Fibroblast of peridontal ligament (primary cell): Measurements from ENCODE around the gene MAMSTR.
A peak's percentile ranks its signal among the peaks of the same experiment; 100 is the strongest.
"Not testable (repeated sequence)": the region's sequence is repeated elsewhere in the genome, so short reads cannot be mapped to it uniquely, and the experiment has no call there.

Source experiments
- DNase-seq: peaks from one replicate; pipeline ENCODE4 v3.0.0-alpha.2; 2010; ENCODE audit errors: extremely low read depth

Gene MAMSTR, protein sequence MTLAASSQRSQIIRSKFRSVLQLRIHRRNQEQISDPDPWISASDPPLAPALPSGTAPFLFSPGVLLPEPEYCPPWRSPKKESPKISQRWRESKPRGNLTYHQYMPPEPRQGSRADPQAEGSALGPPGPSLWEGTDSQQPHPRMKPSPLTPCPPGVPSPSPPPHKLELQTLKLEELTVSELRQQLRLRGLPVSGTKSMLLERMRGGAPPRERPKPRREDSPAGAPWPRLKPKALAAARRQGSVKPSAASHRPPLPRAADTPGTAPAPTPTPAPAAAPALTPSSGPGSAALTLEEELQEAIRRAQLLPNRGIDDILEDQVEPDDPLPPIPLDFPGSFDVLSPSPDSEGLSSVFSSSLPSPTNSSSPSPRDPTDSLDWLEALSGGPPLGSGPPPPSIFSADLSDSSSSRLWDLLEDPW

GRCh38 chr19:48719263-48720171 lies at the start of gene MAMSTR:
Gene MAMSTR, minus strand, starts transcription at chr19:48719725. Its CDS starts 694 bp downstream, at chr19:48719031.
- DNase-seq, result no peak

DNA sequence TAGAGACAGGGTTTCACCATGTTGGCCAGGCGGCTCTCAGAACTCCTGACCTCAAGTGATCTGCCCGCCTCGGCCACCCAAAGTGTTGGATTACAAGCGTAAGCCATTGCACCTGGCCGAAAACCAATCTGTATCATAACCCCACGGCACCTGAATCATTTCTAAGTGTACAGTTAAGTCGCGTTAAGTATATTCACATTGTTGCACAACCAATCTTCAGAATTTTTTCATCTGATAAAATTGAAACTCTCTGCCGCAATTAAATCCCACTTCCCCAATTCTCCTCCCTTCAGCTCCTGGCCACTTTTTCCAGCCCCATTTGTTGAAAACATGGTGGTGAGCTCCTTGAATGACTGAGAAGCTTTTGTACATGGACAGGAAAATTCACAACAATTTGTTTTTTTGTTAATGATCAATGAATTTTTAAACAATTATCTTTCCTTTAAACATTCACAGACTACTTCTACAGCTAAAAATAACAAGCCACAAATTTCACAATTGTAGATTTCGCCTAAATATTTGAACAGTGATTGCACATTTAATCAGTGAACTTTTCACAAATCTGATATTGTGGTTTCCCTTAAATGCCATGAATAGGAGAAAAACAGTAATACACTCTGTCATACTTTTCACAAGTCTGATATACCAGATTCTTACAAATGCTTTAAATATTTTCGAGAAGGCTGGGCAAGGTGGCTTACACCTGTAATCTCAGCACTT lies 49.6 kb upstream of the MAMSTR start:
- peak; percentile 27 for DNase-seq

GRCh38 chr19:48768171-48768753 lies 48.7 kb upstream of the MAMSTR start:
- DNase-seq, result not testable (repeated sequence)

DNA sequence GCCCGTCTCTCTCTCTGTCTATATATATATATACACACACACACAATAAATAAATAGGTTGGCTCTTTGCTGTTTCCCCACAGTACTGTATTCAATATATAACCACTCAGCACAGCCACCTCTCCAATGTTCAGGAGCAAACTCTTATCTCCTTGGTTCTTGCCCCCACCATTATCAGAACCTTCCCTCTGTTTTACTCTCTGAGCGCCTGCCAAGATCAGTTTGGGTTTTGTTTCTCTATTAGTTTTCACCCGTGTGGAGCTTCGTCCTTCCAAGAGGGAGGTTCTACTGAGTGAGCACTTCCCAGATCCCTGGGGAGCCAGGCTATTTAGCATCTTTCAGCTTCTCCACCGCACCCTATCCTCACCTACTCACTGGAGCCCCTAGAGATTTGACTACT lies 46.3 kb upstream of the MAMSTR start:
- not testable (repeated sequence) for DNase-seq

GRCh38 chr19:48760504-48761205 lies 41.1 kb upstream of the MAMSTR start:
- no peak for DNase-seq

GRCh38 chr19:48757741-48758144 lies 38.2 kb upstream of the MAMSTR start:
- no peak for DNase-seq

DNA sequence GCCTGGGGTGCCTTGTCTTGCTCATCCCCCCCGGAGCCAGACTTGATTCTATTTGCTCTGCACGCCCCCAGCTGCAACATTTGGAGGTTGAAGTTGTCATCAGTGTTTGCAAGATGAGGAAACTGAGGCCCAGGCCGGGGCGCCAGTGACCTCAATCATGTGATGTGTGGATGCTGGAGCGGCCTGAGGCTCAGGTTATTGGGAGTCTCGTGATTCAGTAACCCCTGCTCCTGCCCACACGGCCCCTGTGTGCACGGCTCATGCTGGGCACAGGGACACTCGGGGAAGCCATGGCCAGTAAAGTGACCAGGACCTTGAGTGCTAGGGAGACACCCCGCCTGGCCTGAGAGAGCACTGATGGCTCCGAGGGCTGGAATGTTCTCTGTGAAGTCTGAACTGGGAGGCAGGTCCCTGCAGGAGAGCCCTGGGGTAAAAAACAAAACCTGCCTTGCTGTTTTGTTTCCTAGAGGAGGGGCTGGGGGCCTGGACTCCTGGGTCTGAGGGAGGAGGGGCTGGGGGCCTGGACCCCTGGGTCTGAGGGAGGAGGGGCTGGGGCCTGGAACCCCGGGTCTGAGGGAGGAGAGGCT lies 37.7 kb upstream of the MAMSTR start:
- DNase-seq, result no peak

- DNase-seq, result no peak
These were observed 37.2 kb upstream of the MAMSTR start for GRCh38 chr19:48756686-48757085.

GRCh38 chr19:48756212-48756611 lies 36.7 kb upstream of the MAMSTR start:
- no peak for DNase-seq

DNA sequence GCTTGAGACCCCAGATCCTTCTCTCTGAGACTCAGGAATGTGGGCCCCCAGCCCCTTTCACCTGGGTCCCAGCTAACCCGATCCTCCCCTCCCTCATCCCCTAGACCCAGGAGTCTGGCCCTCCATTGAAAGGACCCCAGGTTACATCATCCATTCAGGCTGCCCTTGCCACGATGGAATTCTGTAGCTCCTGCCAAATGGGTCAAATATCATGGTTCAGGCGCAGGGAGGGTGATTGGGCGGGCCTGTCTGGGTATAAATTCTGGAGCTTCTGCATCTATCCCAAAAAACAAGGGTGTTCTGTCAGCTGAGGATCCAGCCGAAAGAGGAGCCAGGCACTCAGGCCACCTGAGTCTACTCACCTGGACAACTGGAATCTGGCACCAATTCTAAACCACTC lies 36.3 kb upstream of the MAMSTR start:
- DNase-seq, result no peak

DNA sequence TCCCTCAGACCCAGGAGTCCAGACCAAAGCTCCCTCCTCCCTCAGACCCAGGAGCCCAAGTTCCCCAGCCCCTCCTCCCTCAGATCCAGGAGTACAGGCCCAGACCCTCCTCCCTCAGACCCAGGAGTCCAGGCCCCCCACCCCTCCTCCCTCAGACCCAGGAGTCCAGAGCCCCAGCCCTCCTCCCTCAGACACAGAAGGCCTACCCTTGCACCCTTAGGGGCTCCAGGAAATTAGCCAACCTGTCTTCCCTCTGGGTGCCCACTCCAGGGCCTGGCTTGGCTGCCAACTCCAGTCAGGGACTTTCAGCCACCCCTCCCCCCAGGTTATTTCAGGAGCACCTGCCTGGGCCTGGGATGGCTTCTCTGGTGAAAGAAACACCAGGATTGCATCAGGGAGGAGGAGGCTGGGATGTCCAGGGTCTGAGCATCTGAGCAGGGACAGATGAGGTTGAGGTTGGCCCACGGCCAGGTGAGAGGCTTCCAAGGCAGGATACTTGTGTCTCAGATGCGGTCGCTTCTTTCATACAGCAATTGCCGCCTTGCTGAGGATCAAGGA lies 35.6 kb upstream of the MAMSTR start, which contains the start of gene FGF21:
Gene FGF21 (plus strand): TSS at position 441 of the 558 bp plus-strand sequence. CDS start 713 bp downstream, outside the sequence.
- no peak for DNase-seq

- no peak for DNase-seq
These were observed 33.2 kb upstream of the MAMSTR start, which contains the start of gene FUT1 for GRCh38 chr19:48752496-48753365. Gene FUT1, minus strand, starts transcription at chr19:48752641. Its CDS starts 1,360 bp downstream, at chr19:48751281.

GRCh38 chr19:48751845-48752495 lies 32.4 kb upstream of the MAMSTR start:
- DNase-seq, result no peak

- DNase-seq, result no peak
These were observed 31.4 kb upstream of the MAMSTR start for GRCh38 chr19:48750771-48751504.

GRCh38 chr19:48750351-48750750 lies 30.8 kb upstream of the MAMSTR start:
- DNase-seq, result no peak

- no peak for DNase-seq
These were observed 30.2 kb upstream of the MAMSTR start for GRCh38 chr19:48749571-48750198.
